ENCODE measurements around the gene GRIA4.
"Not testable (repeated sequence)": the region's sequence is repeated elsewhere in the genome, so short reads cannot be mapped to it uniquely, and the experiment has no call there.

Gene GRIA4

GRCh38 chr11:105937331-105937730 is 327.5 kb downstream of the GRIA4 start:
- DNase-seq = no peak

GRCh38 chr11:105937738-105938137 is 327.9 kb downstream of the GRIA4 start:
- no peak for DNase-seq

- no peak for DNase-seq
These were observed 333.0 kb downstream of the GRIA4 start for GRCh38 chr11:105942921-105943320.

- DNase-seq = no peak
These were observed 339.2 kb downstream of the GRIA4 start for GRCh38 chr11:105948918-105949590.

GRCh38 chr11:105953886-105954285 is 344.0 kb downstream of the GRIA4 start:
- no peak for DNase-seq

GRCh38 chr11:105960252-105961245 is 350.7 kb downstream of the GRIA4 start:
- DNase-seq = no peak

- DNase-seq = no peak
These were observed 358.3 kb downstream of the GRIA4 start for GRCh38 chr11:105968021-105968697.

- no peak for DNase-seq
These were observed 359.9 kb downstream of the GRIA4 start for GRCh38 chr11:105969756-105970155.

- no peak for DNase-seq
These were observed 365.3 kb downstream of the GRIA4 start for GRCh38 chr11:105975128-105975527.

- DNase-seq = no peak
These were observed 370.3 kb downstream of the GRIA4 start for GRCh38 chr11:105979997-105980703.

- DNase-seq = no peak
These were observed 376.7 kb downstream of the GRIA4 start for GRCh38 chr11:105986554-105986953.

- no peak for DNase-seq
These were observed 378.3 kb downstream of the GRIA4 start for GRCh38 chr11:105988197-105988596.

- DNase-seq = no peak
These were observed 379.3 kb downstream of the GRIA4 start for GRCh38 chr11:105989124-105989523.

- no peak for DNase-seq
These were observed 382.0 kb downstream of the GRIA4 start for GRCh38 chr11:105991888-105992287.

- no peak for DNase-seq
These were observed 391.6 kb downstream of the GRIA4 start for GRCh38 chr11:106001304-106002012.

GRCh38 chr11:106003094-106003493 is 393.2 kb downstream of the GRIA4 start:
- not testable (repeated sequence) for DNase-seq

- no peak for DNase-seq
These were observed 401.6 kb downstream of the GRIA4 start for GRCh38 chr11:106011481-106011880.

- DNase-seq = no peak
These were observed 402.9 kb downstream of the GRIA4 start for GRCh38 chr11:106012744-106013143.

GRCh38 chr11:106014035-106014434 is 404.2 kb downstream of the GRIA4 start:
- no peak for DNase-seq

- no peak for DNase-seq
These were observed 404.7 kb downstream of the GRIA4 start for GRCh38 chr11:106014620-106015019.

GRCh38 chr11:106015066-106015465 is 405.2 kb downstream of the GRIA4 start:
- DNase-seq = no peak

GRCh38 chr11:106017093-106017492 is 407.2 kb downstream of the GRIA4 start:
- DNase-seq = no peak

All from activated CD4-positive, alpha-beta T cell treated with anti-CD3 and anti-CD28 coated beads, Interleukin-2, amount 50 U/mL, for 4 hours (primary cell).